ENCODE measurements around the gene KCNK13. TPM values are rescaled to one million over a fixed set of nuclear protein-coding genes. Genes with fewer than 3 reads are reported as not detected.

KCNK13 gene
- total RNA-seq, 1 donor from 2014 or later, result not detected

DNA sequence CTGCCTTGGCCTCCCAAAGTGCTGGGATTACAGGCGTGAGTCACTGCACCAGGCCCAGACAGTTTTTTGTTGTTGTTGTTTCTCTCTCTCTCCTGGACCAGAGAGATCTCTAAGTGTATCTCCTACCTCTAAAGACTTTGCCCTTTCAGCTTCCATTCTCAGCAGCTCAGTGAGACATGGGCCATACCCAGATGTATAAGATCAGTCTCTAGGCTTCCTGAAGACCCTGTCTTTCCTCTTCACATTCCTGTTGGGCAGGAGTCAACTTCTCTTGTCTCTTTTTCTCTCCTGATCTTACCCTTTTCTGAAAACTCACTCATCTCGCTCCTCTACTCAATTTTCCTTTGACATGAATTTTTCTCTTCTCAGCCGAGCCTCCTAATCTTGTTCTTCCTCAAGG lies 42.0 kb downstream of the KCNK13 start:
- peaks cover 1% of the 10 kb centered on the region for H3K36me3 Mint-ChIP-seq (ENCODE audit: low read depth)
- no peaks in the 10 kb centered on the region for H3K9me3 Mint-ChIP-seq (ENCODE audit: low read depth)
- no peak overlapping the region for H3K4me3 Mint-ChIP-seq (ENCODE audit: unreplicated experiment)

DNA sequence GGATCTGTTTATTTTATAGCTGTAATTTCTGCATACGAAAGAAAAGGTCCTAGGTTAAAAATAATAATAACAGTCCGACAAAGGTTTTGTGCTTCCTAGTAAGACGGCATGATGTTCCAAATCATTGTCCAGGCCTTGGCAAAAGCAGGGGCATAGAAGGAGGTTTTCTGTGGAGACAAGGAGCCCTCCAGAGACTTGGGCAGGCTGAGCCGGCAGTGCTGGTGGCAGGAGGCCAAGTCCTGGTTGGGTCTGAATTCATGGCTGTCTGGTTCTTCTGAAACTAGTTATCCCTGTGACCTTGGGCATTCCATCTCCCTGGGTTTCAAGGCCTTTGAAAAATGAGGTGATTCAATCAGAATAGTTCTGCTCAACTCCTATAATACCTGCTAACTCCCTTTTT lies 44.0 kb downstream of the KCNK13 start:
- H3K4me3 Mint-ChIP-seq (ENCODE audit: unreplicated experiment), result no peak overlapping the region
- no peak for DNase-seq (ENCODE audit: low spot score)
- H3K36me3 Mint-ChIP-seq (ENCODE audit: low read depth), result peaks cover 1% of the 10 kb centered on the region
- H3K9me3 Mint-ChIP-seq (ENCODE audit: low read depth), result no peaks in the 10 kb centered on the region
- H3K27me3 Mint-ChIP-seq (ENCODE audit: low read depth), result peaks cover 21% of the 10 kb centered on the region
- H3K4me1 Mint-ChIP-seq (ENCODE audit: low read depth), result peaks cover 5% of the 10 kb centered on the region
- TF ChIP-seq, protein P1, sequence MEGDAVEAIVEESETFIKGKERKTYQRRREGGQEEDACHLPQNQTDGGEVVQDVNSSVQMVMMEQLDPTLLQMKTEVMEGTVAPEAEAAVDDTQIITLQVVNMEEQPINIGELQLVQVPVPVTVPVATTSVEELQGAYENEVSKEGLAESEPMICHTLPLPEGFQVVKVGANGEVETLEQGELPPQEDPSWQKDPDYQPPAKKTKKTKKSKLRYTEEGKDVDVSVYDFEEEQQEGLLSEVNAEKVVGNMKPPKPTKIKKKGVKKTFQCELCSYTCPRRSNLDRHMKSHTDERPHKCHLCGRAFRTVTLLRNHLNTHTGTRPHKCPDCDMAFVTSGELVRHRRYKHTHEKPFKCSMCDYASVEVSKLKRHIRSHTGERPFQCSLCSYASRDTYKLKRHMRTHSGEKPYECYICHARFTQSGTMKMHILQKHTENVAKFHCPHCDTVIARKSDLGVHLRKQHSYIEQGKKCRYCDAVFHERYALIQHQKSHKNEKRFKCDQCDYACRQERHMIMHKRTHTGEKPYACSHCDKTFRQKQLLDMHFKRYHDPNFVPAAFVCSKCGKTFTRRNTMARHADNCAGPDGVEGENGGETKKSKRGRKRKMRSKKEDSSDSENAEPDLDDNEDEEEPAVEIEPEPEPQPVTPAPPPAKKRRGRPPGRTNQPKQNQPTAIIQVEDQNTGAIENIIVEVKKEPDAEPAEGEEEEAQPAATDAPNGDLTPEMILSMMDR (IDR thresholded peaks at IDR 0.05), result no peak
- H3K27ac Mint-ChIP-seq (ENCODE audit: unreplicated experiment), result no peak overlapping the region

More for the DNA sequence above, 42.0 kb downstream of the KCNK13 start:
- Mint-ChIP-seq H3K27me3 (ENCODE audit: low read depth) (peaks cover 22% of the 10 kb centered on the region), H3K27ac (ENCODE audit: unreplicated experiment) (no peak overlapping the region), H3K4me1 (ENCODE audit: low read depth) (peaks cover 5% of the 10 kb centered on the region)
- no peak for DNase-seq (ENCODE audit: low spot score)
- TF ChIP-seq, protein P1 (IDR thresholded peaks at IDR 0.05), result no peak

DNA sequence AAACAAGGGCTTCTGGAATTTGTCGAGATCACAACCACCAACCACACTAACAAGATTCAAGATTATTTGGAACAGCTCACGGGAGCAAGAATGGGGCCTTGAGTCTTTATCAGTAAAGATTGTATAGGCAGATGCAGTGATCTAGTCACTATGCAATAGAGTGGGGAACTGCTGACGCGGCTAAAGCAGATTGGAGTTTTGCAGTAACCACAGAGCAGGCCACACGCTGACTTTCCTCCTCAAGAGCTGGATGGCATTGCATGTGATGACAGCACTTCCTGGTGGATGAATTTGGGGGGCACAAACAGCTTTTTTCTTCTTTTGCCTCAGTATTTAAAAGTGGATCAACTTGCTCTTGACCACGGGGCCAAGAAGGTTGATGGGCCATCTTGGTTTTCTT lies 46.0 kb downstream of the KCNK13 start:
- Mint-ChIP-seq H3K4me1 (ENCODE audit: low read depth) (peaks cover 11% of the 10 kb centered on the region), H3K4me3 (ENCODE audit: unreplicated experiment) (no peak overlapping the region), H3K9me3 (ENCODE audit: low read depth) (no peaks in the 10 kb centered on the region), H3K27me3 (ENCODE audit: low read depth) (peaks cover 25% of the 10 kb centered on the region), H3K36me3 (ENCODE audit: low read depth) (no peaks in the 10 kb centered on the region), H3K27ac (ENCODE audit: unreplicated experiment) (no peak overlapping the region)
- TF ChIP-seq, protein P1 (IDR thresholded peaks at IDR 0.05), result no peak
- DNase-seq (ENCODE audit: low spot score), result no peak

DNA sequence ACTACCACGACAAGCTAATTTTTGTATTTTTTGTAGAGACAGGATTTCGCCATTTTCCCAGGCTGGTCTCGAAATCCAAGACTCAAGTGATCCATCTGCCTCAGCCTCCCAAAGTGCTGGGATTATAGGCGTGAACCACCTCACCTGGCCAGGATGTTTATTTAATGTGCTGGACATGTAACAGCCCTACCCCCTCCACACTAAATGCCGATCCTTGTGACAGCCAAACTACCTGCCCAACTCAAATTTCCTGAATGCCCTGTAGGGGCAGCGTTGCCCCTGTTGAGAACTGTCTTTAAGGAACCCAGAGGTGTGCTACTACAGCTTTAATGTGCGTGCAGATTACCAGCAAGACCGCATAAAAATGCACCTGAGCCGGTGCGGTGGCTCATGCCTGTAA lies 48.1 kb downstream of the KCNK13 start:
- Mint-ChIP-seq H3K4me3 (ENCODE audit: unreplicated experiment) (no peak overlapping the region), H3K36me3 (ENCODE audit: low read depth) (no peaks in the 10 kb centered on the region), H3K27me3 (ENCODE audit: low read depth) (peaks cover 33% of the 10 kb centered on the region), H3K27ac (ENCODE audit: unreplicated experiment) (no peak overlapping the region), H3K4me1 (ENCODE audit: low read depth) (peaks cover 11% of the 10 kb centered on the region), H3K9me3 (ENCODE audit: low read depth) (no peaks in the 10 kb centered on the region)
- TF ChIP-seq, protein P1 (IDR thresholded peaks at IDR 0.05), result peak; percentile 45
- no peak for DNase-seq (ENCODE audit: low spot score)

DNA sequence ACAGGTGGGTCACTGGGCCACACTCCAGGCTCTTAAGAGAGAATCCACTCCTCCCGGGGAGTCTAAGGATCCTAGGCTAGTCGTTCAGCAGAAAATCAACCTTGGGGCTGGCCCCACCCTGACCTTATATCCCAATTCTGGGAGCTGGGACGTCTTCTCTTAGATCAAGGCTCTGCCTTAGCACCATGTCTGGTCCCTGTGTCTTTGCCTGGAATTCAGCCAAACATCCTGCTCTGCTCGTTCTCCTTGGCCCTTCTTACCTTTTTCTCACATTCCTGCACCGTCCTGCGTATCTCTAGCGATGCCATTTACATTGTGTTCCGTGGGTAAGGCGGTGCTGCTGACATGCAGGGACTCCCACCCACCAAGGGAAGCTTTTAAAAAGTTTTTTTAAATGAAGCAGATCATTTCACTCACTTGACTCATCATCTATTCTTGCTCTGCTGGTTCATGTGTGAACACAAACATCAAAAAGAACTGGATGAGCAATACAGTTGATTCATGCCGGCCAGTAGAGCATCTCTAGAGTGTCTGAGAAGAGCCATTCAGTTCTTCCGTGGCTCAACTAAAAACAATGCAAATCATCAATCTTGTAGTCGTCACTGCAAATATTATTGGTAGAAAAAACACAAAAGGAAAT lies 50.2 kb downstream of the KCNK13 start:
- no peaks in the 10 kb centered on the region for H3K36me3 Mint-ChIP-seq (ENCODE audit: low read depth)
- TF ChIP-seq, protein P1 (IDR thresholded peaks at IDR 0.05), result no peak
- H3K27me3 Mint-ChIP-seq (ENCODE audit: low read depth), result peaks cover 43% of the 10 kb centered on the region
- H3K9me3 Mint-ChIP-seq (ENCODE audit: low read depth), result no peaks in the 10 kb centered on the region
- peak overlapping the region; percentile 78 for H3K27ac Mint-ChIP-seq (ENCODE audit: unreplicated experiment)
- H3K4me3 Mint-ChIP-seq (ENCODE audit: unreplicated experiment), result no peak overlapping the region
- no peak for DNase-seq (ENCODE audit: low spot score)
- H3K4me1 Mint-ChIP-seq (ENCODE audit: low read depth), result peaks cover 6% of the 10 kb centered on the region
